ENCODE results near the gene STAT6.

STAT6 gene, protein sequence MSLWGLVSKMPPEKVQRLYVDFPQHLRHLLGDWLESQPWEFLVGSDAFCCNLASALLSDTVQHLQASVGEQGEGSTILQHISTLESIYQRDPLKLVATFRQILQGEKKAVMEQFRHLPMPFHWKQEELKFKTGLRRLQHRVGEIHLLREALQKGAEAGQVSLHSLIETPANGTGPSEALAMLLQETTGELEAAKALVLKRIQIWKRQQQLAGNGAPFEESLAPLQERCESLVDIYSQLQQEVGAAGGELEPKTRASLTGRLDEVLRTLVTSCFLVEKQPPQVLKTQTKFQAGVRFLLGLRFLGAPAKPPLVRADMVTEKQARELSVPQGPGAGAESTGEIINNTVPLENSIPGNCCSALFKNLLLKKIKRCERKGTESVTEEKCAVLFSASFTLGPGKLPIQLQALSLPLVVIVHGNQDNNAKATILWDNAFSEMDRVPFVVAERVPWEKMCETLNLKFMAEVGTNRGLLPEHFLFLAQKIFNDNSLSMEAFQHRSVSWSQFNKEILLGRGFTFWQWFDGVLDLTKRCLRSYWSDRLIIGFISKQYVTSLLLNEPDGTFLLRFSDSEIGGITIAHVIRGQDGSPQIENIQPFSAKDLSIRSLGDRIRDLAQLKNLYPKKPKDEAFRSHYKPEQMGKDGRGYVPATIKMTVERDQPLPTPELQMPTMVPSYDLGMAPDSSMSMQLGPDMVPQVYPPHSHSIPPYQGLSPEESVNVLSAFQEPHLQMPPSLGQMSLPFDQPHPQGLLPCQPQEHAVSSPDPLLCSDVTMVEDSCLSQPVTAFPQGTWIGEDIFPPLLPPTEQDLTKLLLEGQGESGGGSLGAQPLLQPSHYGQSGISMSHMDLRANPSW

DNA sequence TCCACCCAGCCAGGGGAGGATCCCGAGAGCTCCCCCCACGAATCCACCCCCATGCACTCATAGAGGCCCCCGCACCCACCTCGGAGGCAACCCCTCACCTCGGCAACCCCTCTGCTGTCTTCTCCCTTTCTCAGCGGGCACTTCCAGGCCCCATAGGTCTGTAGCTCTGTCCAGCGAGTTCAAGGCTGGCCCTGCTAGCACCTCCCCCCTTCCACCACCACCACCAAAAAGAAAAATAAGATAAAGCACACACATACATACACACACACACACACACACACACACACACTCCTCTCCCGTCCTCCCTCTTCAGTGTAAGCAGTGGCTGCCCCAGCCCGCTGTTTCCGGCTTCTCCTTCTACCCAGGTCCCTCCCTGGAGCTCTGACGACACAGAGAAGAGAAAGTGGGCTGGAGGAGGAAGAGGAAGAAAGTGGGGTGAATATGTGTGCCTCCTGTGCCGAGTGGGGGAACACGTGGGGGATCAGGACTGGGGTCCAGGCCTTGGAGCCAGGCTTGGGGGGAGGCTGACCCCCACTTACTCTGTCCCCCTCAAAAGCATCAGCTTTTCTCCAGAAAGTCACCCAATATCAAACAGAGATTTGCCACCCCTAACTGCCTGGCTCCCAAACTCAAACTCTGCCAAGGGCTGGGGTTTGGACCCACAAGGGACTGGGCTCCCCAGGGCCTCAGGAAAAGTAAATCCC lies at the start of gene STAT6:
Gene STAT6, minus strand, starts transcription at position 332 of the 704 bp plus-strand sequence. CDS start 3,084 bp downstream, outside the sequence.
- DNase-seq: peak; percentile 39

DNA sequence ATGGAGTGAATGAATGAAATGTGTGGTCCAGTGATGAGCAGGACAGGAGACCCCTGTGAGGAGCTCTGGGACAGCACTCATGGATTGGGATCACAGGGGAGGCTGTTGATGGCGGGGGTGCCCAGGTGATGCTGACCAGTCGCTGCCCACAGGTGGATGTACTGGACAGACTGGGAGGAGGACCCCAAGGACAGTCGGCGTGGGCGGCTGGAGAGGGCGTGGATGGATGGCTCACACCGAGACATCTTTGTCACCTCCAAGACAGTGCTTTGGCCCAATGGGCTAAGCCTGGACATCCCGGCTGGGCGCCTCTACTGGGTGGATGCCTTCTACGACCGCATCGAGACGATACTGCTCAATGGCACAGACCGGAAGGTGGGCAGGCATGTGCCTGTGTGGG lies 49.6 kb upstream of the STAT6 start:
- no peak for DNase-seq

DNA sequence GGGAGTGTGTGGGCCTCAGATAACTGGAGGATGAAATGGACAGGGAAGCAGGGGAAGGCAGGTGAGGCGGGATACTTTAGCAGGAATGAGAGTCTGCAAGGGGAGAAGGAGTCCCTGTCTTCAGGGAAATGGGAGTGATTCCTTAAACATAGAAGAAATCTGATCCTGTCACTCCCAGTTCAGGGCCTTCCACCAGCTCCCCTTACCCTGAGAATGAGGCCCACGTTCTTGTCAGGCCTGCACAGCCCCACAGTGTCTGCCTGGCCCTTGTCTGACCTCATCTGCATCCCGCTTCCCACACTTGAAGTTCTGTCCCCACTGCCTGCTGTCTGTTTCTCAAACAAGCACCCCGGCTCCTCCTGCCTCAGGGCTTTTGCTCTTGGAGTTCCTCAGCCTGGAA lies 48.9 kb upstream of the STAT6 start:
- no peak for DNase-seq

DNA sequence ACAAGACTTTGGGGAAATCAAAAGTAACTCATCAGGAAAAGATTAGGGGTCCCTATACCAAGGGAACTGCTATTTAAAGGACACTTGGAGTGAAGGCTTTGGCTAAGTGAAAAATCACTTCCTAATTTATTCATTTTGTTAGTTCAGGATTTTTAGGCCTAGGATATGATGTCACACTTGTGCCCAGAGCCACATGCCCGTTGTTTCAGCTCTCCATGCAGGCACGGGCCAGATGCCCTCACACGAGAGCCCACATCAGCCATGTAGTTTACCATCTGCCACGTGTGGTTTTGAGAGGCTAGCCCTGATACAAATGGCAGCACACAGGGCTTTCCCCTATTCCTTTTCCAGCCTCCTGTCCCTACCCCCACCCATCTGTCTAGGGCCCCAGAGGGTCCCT lies 48.1 kb upstream of the STAT6 start:
- no peak for DNase-seq

DNA sequence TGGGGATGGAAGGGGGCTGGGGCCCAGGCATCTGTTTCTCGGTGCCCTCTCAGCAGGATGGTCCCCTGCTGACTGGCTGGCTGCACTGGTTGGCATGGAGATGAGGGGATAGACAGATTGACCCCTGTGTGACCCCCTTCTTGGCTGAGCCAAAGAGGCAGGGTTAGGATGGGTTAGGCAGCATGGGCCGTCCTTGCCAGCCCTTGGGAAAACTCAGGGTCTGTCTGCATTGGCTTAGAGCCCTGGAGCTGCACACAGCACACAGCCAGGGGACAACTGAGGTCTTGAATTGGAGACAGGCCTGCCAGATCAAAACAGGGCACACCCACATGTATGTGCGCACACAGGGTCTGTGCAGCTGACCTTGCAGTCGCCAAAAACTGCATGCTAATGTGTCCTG lies 47.5 kb upstream of the STAT6 start:
- no peak for DNase-seq

DNA sequence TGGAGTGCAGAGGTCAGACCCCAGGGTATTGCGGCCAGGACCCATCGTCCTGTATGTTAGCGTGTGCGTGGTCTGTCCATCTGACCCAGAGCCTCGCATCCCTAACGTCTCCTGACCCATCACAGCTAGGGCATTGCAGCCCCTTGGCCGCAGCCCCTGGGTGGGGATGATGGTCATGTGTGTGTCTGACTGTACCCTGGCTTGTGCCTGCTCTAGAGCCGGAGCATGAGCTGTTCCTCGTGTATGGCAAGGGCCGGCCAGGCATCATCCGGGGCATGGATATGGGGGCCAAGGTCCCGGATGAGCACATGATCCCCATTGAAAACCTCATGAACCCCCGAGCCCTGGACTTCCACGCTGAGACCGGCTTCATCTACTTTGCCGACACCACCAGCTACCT lies 47.0 kb upstream of the STAT6 start:
- DNase-seq: no peak

DNA sequence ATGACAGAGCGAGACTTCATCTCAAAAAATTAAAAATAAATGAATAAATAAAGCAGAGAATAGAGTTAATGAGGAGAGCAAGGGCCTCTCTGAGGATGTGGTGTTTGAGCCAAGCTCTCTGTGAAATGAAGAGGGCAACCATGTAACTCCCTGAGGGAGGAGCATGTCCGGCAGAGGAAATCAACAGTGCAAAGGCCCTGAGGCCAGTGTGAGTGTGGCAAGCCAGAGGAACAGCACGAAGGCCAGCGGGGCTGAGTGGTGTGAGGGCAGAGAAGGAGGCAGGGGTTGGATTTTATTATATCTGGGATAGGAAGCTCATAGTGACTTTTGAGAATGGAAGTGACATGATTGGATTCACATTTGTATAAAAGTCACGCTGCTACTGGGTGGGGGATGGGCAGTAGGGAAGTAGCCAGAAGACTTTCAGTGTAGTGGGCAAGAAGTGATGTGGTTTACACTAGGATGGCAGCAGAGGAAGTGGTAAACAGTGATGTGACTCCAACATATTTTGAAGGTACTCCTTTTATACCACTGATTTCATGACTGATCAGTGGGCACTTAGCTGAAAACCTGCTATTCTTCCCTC lies 46.5 kb upstream of the STAT6 start:
- DNase-seq: no peak

DNA sequence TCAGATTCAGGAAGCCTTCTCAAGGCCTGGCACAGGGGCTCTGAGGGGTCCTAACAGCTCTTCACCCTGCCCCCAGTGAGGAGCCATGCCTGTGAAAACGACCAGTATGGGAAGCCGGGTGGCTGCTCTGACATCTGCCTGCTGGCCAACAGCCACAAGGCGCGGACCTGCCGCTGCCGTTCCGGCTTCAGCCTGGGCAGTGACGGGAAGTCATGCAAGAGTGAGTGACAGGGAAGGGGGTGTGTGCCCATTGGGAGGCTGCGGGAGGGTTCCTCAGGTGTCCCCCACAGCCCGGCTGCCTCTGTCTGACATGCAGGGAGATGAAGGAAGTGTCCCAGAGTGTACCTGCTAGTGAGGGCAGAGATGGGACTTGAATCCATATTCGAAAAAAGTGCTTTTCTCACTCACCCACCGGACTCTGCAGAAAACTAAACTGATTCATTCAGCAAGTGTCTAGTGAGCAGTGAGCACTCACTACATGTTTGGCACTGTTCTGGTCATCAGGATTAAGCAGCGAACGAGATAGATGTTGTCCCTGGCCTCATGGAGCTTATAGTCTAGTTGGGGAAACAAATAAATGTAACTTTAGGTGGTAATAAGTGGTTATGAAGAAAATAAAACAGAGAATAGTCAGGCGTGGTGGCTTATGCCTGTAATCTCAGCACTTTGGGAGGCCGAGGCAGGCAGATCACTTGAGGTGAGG lies 45.7 kb upstream of the STAT6 start:
- no peak for DNase-seq

DNA sequence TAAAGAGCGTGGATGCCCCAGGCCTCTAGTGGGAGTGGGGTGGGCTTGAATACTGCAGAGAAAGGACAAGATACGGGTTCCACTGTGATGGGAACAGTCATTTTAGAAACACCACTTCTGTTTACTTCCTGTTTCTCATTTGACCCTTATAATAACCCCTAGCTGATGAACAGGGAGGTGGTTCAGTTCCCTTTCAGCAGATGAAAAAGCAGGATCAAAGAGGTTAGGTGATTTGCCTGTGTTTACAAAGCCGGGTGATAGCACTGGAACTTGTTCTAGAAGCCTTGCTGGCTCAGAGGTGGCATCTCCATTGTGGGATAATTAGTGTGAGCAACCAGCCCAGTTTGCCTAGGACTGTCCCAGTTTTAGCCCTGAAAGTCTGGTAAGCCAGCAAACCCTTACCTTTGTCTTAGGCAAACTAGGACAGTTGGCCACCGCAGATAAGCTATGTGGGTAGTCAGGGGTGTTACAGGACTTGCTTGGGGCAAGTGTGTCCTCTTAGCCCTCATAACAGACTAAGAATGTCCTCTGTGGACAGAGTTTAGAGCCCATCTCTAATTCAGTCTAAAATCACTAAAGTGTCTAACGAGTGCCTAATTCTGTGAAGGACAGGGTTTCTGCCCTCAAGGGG lies 43.8 kb upstream of the STAT6 start:
- DNase-seq: no peak

DNA sequence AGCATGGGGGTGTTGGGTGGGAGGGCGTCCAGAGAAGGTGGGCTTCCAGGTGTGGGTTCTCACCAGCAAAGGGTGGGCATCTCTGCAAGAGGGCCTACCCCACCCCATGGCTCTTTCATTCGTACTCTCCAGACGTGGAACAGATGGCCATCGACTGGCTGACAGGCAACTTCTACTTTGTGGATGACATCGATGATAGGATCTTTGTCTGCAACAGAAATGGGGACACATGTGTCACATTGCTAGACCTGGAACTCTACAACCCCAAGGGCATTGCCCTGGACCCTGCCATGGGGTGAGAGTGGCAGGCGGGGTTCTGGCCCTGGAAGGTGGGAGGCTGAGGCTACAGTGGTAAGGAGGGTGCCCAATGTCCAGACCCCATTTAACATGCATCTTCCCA lies 42.9 kb upstream of the STAT6 start:
- no peak for DNase-seq

DNA sequence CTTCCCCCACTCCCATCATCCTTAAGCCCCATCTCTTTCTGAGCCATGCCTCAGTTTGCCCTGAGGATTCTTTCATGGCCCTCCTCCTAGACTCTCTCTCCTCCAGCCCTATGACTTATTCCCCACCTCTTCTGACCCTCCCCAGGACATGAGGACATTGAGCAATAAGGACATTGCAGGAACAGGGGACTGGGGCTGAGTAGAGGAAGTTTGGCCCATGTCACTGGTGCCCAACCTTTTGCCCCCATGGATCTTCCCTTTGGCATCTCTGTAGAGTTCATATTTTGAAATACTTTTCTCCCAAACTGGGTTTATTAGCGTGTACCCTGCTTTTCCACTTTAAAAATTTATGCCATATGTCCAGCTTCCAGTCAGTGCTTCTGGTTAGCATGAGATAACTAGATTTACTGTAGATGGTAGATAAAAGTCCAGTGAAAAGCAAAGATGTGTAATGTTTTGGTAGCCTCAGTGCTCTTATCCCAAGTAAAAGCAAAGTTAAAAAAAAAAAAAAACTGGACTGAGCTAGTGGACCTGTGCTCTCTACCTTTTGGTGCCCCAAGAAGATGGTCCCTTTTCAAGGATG lies 42.3 kb upstream of the STAT6 start:
- DNase-seq: no peak

DNA sequence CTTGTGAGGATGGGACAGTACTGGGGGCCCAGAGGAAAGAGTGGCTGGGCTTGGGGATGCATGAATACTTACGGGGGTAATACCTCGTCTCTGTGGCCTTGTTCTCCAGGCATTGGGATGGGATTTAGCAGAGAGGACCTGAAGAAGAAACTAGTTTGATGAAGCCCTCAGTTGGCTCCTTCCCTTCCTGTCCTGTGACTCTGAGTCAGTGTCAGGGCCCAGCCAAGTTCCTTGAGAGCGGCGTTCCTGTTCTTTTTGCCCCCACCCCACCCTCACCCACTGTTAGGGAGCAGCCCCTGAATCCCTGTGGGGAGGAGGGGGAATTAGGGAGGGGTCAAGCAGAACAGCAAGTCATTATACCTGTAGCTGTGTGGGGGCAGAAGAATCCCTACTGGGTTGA lies 41.5 kb upstream of the STAT6 start:
- no peak for DNase-seq

DNA sequence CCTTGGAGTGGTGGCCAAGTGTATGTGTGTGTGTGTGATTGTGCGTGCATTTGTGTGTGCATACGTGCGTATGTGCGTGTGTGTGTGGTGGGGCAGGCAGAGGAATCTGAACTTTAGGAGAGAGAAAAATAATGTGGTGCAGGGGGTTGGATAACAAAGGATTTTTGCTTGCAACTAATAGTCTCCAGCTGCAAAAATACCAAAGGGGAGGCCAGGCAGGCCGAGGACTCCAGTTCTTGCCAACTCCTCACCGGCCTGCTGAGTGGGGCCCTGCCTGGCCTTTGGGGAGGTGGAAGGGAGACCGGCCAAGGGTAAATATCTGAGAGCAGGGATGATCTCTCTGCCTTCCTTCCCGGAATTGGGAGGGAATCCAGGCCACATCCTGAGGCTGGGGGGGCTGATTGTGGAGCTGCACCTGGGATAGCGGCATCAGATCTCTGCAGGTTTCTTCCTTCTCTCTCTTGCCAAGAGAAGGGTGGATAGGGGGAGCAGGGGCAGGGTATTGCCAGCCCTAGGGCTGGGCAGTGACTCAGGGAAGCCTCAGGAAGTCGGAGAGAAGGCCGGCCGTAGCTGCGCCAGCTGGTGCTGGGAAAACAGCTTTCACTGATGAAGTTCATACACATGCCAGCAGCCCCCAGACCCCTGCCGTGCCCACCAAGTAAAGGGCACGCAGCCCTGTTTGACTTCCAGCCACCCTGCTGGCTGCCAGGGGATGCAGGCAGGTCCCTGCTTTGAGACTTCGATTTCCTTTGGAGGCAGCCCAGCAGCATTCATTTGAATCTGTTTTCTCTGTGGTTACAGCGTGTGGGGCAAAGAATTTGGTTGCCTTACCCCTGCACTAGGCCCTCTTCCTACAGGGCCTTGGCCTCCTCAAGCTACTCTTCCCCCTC lies 40.8 kb upstream of the STAT6 start:
- DNase-seq: no peak

DNA sequence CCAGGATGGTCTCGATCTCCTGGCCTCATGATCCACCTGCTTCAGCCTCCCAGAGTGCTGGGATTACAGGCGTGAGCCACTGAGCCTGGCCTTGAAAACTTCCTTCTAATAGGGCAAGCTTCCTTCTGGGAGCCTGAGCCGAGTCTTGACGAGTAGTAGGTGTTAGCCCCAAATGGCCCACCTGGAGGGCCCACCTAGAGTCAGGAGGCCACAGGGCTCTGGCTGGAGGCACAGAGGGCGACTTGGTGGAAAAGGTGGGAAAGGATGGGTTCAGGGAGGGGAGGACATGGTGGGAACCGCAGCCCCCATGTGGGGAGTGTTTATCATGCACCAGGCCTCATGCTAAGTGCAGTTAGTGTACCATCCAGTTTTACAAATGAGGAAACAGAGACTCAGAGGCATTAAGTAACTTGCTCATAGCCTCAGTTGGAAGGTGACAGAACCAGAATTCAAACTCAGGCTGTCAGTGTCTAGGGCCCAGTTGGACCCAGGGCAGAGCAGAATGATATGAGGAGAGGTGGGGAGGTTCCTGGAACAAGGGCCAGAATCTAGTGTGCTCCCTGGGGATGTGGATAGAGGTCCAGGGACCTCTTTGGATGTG lies 39.3 kb upstream of the STAT6 start:
- DNase-seq: no peak

DNA sequence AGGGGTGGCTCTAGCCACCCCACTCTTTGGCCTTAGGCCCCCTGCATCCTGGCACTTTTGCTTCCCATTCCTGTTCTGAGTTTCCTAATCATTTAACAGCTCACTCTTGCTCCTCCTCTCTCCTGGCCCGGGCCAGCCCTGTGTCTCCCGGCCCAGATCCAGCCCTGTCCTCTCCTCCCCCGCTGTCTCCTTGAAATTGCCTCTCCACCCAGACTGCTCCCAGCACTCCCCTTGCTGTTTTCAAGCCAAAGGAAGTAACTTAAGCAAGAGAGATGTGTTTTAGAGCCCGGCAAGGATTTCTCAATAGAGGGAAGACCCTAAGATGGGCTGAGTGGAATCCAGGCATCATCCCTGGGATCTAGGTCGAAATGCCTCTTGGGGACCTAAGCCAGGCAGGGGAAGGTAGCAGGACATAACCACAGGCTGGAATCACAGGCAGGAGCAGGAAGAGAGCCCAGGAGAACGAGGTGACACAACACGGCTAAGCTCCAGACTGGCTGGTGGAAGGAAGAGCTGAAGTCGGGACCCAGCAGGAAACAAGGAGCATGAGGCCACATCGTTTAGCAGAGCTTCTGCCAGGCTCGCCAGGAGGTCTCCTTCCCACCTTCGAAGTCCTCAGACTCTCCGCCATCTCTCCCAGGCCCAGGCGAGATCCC lies 38.2 kb upstream of the STAT6 start:
- DNase-seq: no peak

DNA sequence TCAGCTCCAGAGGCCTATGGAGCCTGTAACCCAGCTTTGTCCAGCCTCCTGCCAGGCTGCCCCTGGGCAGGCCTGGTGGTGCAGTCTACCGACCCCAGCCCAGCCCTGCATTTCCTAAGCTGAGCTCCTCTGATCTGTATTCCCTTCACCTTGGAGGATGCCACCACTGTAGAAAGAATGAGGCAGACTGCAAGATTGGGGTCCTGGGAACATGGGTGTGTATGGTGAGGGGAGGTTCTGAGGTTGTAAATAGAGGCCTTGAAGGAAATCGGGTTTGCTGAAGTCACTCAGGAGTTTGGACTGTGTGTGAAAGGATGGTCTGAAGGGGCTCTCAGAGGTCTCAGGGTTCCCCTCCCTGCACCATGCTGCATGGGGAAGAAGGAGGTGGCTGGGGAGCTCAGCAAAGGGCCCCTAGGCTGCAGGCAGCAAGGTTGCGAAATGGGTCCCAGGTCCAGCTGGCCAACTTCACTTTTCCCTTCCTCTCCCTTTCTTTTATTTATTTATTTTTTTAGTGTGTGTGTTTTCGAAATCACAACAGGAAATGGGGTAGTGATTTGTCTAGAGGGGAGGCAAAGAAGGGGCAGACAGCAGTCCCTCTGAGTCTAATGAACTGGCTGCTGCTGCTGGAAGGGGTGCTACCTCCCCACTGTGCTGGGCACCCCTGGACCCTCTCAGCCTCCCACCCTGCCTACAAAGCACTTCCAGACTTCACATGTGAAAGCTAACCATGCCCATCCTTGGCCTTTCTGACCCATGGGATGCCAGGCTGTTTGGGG lies 37.5 kb upstream of the STAT6 start:
- no peak for DNase-seq

DNA sequence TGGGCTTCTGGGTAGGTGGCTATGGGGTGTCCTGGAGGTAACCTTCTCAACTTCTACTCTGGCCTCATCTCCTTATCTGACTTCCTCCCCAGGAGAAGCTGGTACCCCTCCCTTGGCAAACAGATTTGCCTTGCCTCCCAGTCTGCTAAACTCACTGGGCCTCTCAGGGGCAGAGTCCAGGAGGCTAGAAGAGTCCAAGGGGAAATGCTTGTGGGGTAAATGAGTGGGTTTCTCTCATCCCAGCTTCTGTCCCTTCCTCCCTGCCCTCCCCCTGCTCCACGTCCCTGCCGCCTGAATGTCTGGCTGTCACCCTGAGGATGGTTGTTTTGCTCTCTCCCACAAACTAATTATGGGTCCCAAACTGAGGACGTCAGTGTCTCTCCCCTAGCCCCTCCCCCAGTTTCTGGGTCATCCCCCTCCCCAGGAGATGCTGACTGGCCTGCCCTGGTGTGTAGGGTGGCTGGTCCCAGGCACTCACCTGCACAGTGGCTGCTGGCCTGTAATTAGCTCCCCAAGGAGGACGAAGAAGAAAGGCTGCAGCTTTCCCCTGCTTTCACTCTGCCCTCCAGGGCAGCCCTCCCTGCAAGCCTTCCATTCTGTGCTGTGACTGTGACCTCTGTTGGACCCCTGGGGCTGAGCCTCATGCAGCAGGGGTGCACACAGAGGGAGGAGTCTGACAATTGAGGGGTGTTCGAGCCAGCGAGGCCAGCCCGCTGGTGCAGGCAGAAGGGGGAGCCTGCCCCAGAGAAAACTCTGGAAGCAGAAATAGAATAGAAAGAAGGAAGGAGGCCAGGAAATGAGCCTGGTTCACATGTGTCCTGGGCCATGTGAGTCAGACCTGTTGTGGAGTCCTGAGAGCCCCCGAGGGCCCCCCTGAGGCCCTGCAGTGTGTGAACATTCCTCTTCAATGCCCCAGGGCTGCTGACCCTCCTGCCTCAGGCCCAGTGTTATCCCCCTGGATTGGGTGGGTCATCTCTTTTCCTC lies 36.1 kb upstream of the STAT6 start, which contains the start of gene LRP1-AS:
Gene LRP1-AS, minus strand, starts transcription at position 659 of the 984 bp plus-strand sequence.
- no peak for DNase-seq

Data from DMS79 treated with DMSO at 0.1 percent for 48 hours (cell line).